Breast epithelium (tissue), 4 donors: ENCODE data around the gene CDH13. TPM values are rescaled to one million over a fixed set of nuclear protein-coding genes. Genes with fewer than 3 reads are reported as not detected.

Experiments
- DNase-seq, 2 donors: peaks; one replicate each; pipeline ENCODE4 v3.0.0-alpha.2; 2019; ENCODE audit warnings: low spot score in 2 of 2
- H3K27ac ChIP-seq, 2 donors: fragments of 200-600 bp; sonication (generic) in 1 of 2; one replicate each; pipeline ENCODE4 v1.5.1; 2016 to 2019; ENCODE audit warnings: mild to moderate bottlenecking in 1 of 2
- H3K27me3 ChIP-seq, 2 donors: fragments of 200-600 bp; sonication (generic) in 1 of 2; one replicate each; pipeline versions ENCODE4 v1.5.1 to v1.6.0; 2017 to 2019; ENCODE audit warnings: control low read depth in 1 of 2, mild to moderate bottlenecking in 1 of 2
- H3K36me3 ChIP-seq: fragments of 200-600 bp; one replicate; pipeline ENCODE4 v1.5.1; 2019
- H3K4me1 ChIP-seq, 2 donors: fragments of 200-600 bp; sonication (generic); one replicate each; pipeline ENCODE4 v1.5.1; 2016 to 2019; ENCODE audit warnings: control low read depth in 1 of 2
- H3K4me3 ChIP-seq, 3 donors: fragments of 200-600 bp; sonication (generic); 1 replicate in 2 of 3; 2 replicates in 1 of 3; pipeline ENCODE4 v1.5.1; 2016 to 2019; ENCODE audit warnings: mild to moderate bottlenecking in 3 of 3, moderate library complexity in 2 of 3
- H3K9me3 ChIP-seq, 2 donors: fragments of 200-600 bp; sonication (generic) in 1 of 2; one replicate each; pipeline ENCODE4 v1.5.1; 2016 to 2019; ENCODE audit warnings: control low read depth in 1 of 2
- CTCF ChIP-seq, 3 donors: fragments of 450-650 bp; IDR thresholded peaks; one replicate each; pipeline ENCODE4 v1.5.1; 2016 to 2017; ENCODE audit warnings: antibody characterized with exemption in 3 of 3, mild to moderate bottlenecking in 3 of 3, moderate library complexity in 3 of 3
- POLR2A ChIP-seq: fragments of 450-650 bp; IDR thresholded peaks from one replicate; pipeline ENCODE4 v1.6.1; 2016; ENCODE audit warnings: antibody characterized with exemption, mild to moderate bottlenecking, moderate library complexity
- POLR2AphosphoS5 ChIP-seq, 3 donors: sonication (generic); formaldehyde crosslinking; IDR thresholded peaks; one replicate each; pipeline ENCODE4 v1.6.1; 2017; ENCODE audit warnings: antibody characterized with exemption in 3 of 3
- intact Hi-C: fragments of 100-400 bp; cut with DNase I; formaldehyde crosslinking; loops from one replicate; pipeline ENCODE4 v1.15.1; 2023; ENCODE audit warnings: low total_unique reads
- total RNA-seq, 3 donors: library from RNA; depleted of rRNA; stranded (reverse); fragments of >200 nt; gene quantifications; one replicate each; pipeline ENCODE4 v1.1.0, GENCODE V29; 2016

Gene CDH13
- total RNA-seq, 3 donors from 2014 or later: 6.0 to 13.1 (median 11.5) TPM

DNA sequence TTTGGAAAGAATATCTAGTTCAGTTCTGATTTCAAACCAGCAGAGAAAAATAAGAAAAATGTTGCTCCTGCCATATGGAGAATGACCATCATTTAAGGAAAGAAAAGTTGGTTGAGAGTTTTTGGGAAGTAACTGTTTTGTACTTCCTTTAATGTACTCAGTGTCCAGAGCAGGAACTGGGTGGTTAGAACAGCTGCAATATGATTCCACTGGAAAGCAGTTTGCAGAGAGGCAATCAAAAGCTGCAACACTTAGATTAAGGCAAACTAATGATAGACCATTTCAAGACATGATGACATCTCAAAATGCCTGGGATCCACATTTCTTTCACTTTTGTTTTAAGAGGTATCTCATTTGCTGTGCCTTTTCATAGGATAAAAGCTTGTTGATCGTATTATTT, 867.7 kb downstream of the CDH13 start:
- intact Hi-C loops: no loop called here
- H3K27ac ChIP-seq: no peak overlapping the region
- H3K36me3 ChIP-seq: no peaks in the 10 kb centered on the region
- no peaks in the 10 kb centered on the region for H3K9me3 ChIP-seq
- TF ChIP-seq POLR2AphosphoS5 (IDR thresholded peaks at IDR 0.05): no peak
- no peak for TF ChIP-seq CTCF (IDR thresholded peaks at IDR 0.05)
- TF ChIP-seq POLR2A: no peak
- no peaks in the 10 kb centered on the region for H3K4me1 ChIP-seq
- no peak for DNase-seq
- no peak overlapping the region for H3K4me3 ChIP-seq
- H3K27me3 ChIP-seq: no peaks in the 10 kb centered on the region

GRCh38 chr16:83501481-83501880, 874.7 kb downstream of the CDH13 start:
- no peaks in the 10 kb centered on the region for H3K9me3 ChIP-seq
- H3K27me3 ChIP-seq: no peaks in the 10 kb centered on the region
- no peaks in the 10 kb centered on the region for H3K4me1 ChIP-seq
- intact Hi-C loops: no loop called here
- no peak for TF ChIP-seq CTCF (IDR thresholded peaks at IDR 0.05)
- TF ChIP-seq POLR2A: no peak
- no peak for TF ChIP-seq POLR2AphosphoS5 (IDR thresholded peaks at IDR 0.05)
- DNase-seq: no peak
- H3K4me3 ChIP-seq: no peak overlapping the region
- H3K36me3 ChIP-seq: no peaks in the 10 kb centered on the region
- no peak overlapping the region for H3K27ac ChIP-seq

DNA sequence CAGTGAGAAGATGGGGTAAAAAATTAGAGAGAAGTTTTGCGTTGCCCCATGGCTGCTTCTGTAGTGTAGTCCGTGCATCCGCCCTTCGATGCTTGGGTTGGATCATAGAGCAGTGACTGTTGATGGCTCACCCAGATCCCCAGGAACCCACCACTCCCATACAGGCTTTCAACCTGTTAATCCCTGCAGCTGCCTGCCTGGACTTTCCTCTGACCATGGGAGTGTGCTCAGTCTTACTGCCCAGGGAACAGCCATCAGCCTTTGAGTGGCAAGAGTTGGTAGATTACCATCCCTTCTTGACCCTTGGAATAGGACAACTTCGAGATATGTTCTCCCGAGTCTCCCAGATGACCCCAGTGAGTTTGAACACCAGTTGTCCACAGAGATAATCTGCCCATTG, 881.5 kb downstream of the CDH13 start:
- TF ChIP-seq POLR2AphosphoS5 (IDR thresholded peaks at IDR 0.05) (no peak), POLR2A (no peak), CTCF (IDR thresholded peaks at IDR 0.05) (no peak)
- intact Hi-C loops: no loop called here
- no peaks in the 10 kb centered on the region for H3K4me1 ChIP-seq

GRCh38 chr16:83509316-83509715, 882.5 kb downstream of the CDH13 start:
- TF ChIP-seq POLR2A: no peak
- no peak for TF ChIP-seq CTCF (IDR thresholded peaks at IDR 0.05)
- TF ChIP-seq POLR2AphosphoS5 (IDR thresholded peaks at IDR 0.05): no peak
- Histone ChIP-seq H3K9me3 (no peaks in the 10 kb centered on the region), H3K4me3 (no peak overlapping the region), H3K36me3 (no peaks in the 10 kb centered on the region), H3K27ac (no peak overlapping the region), H3K4me1 (no peaks in the 10 kb centered on the region), H3K27me3 (no peaks in the 10 kb centered on the region)
- intact Hi-C loops: no loop called here
- no peak for DNase-seq

More for the DNA sequence above, 881.5 kb downstream of the CDH13 start:
- no peak for DNase-seq
- Histone ChIP-seq H3K9me3 (no peaks in the 10 kb centered on the region), H3K27me3 (no peaks in the 10 kb centered on the region), H3K27ac (no peak overlapping the region), H3K4me3 (no peak overlapping the region), H3K36me3 (no peaks in the 10 kb centered on the region)

DNA sequence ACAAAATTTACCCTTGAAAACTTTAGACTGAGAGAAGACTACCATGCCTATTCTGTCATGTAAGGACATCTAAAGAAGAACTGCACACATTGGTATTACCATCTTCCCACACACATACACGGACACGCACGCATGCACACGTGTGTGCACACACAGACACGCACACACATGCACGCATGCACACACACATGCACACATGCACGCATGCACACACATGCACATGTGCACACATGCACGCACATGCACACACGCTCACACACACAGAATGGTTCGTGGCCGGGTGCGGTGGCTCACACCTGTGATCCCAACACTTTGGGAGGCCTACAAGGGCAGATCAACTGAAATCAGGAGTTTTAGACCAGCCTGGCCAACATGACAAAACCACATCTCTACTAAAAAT, 884.1 kb downstream of the CDH13 start:
- Histone ChIP-seq H3K27me3 (no peaks in the 10 kb centered on the region), H3K4me3 (no peak overlapping the region), H3K4me1 (no peaks in the 10 kb centered on the region), H3K9me3 (no peaks in the 10 kb centered on the region), H3K27ac (no peak overlapping the region), H3K36me3 (no peaks in the 10 kb centered on the region)
- intact Hi-C loops: no loop called here
- no peak for TF ChIP-seq POLR2A
- DNase-seq: no peak
